ENCODE data around the gene INO80B.
"Not testable (repeated sequence)": the region's sequence is repeated elsewhere in the genome, so short reads cannot be mapped to it uniquely, and the experiment has no call there.

INO80B gene

DNA sequence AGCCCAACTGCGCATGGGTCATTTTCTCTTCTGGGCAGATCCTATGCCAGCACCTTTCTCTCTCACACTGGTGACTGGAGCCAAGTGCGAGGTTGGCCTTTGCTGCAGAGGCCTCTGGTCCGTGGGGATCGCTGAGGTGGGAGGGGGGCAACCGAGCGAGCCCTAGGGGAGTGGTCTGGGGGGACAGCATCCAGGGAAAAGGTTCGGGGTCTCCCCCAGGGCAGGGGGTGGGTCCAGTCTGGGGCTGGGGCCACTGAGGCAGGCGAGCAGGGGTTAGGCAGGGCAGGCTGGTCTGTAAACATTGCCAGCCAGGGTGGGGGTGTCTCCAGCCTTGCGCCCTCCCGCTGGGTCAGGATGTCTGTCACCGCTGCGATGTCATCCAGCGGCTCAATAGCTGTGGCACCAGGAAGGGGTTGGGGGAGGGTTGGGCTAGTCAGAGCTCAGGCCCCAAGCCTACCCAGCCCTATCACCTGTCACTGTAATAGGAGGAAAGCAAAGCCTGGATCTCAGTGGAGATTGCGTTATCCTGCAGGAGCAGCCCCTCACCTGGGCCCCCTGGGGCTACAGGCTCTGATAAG is 28.6 kb upstream of the INO80B start:
- no peak for DNase-seq

DNA sequence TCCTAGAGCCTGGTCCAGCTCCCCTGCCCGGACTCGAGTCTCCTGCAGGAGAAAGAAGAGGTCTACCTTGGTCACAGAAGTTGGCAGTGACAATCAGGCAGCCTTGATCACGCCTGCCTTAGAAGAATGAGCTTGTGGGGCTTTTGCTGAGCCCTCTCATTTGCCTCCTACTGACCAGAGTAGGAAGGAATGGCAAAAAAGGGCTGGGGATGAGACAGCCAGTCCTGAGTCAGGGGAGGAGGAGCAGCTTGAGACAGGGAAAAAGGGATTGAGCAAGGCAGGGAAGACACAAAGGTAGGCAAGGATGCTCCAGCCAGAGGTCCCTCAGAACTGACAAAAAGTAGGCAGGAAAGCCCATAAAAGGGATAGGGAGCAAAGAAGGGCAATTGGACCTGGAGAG is 27.3 kb upstream of the INO80B start:
- DNase-seq = no peak

DNA sequence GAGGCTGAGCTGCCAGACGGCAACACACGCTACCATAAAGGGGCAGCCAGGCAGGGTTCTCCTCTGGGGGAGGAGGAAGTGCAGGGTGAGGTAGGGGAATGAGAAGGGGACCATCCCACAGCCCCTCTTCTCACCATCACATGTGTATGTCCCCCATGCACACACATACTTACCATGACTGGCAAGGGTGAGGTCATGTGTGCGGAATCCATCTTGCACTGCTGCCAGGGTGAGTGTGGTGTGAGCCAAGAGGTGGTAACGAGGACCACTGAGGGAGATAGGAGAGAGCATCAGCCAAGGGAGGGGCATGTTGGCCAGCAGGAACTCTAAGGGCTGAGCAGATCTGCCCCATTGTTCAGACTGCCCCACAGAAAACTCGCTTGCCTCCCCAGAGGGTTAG is 26.2 kb upstream of the INO80B start:
- DNase-seq = no peak

DNA sequence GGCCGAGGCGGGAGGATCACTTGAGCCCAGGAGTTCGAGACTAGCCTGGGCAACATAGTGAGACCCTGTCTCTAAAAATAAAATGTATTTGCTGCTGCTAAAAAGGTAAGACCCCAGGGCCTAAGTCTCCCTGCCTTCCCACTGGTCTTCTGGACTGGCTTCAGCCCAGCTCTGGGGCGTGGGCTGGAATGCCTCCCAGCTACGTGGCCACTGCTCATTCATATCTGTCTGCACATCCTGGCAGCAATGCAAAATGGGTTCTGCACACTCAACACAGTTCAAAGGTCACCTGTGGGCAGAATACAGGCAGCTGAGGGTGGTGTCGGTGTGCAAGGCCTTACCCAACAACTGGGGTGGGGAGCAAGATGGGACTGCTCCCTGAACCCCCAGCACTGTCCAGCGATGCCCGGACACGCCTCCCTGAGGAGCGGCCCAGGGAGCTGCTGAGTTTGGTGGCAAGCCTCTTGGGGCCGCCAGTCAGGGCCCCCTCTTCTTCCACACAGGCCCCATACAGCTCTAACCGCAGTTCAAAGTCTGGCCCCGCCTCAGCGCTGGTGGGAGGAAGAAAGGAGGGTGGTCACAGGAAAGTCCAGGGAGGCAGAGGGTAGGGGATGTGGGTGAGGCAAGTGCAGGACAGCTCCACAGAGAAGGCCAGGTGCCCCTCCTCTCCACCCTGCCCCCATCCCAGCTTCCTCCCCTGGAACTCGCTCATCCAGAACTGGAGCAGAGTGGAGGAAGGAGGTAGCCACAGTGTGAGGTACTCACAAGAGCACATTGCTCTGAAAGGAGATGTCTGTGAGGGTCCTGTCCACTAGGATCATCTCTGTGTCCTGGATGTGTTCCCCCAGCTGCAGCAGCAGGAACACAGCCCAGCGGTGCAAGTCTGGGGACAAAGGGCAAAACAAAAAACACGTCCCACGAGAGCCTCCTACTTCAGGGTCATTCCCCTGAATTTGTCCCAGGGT is 25.1 kb upstream of the INO80B start:
- no peak for DNase-seq

DNA sequence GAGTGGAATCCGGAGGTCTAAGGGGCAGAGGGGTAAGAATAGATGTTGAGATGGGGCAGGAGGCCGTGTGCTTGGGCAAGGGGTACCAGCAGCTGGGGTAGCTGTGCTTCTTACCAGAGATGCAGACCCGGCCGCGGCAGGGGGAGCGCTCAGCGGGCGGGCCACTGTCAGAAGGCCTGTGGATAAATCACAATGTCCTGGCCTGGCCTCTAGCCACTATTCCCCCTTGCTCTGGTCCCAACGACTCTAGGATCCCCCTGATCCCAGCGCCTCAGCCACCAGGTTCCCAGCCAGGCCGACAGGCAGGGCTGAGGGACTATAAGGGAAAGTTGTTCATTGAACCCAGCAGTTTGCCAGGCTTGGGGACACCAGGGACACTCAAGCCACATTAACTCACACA is 24.4 kb upstream of the INO80B start:
- DNase-seq = no peak

DNA sequence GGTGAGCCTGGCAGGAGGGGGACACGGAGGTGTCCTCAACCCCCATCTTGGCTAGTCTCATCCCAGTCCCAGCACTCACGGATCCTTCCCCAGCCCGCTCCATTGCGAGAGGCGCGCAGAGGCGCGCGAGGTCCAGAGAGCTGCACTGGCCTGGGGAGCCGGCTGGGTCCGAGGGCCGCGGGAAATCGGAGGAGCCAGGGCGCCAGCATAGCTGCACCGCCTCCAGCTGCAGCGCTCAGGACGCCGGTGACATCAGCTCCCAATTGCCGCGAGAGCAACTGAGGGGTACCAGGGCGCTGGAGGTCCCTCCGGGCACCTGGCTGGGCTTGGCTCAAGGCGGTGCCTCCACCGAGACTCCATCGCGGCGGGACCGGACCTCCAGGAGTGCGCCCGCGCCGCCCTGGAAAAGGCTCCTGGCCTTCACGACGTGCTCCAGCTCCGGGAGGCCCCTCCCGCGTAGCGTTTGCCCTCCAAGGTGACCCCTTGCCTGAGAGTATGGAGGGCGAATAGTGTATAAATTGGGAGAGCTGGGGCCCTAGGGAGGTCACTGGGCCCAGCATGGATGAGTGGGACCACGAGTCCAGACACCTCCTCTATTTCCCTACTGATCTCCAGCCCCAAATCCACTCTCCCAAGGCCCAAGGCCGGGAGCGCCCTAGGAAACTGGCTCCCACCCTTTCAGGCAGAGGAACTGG is 18.6 kb upstream of the INO80B start:
- DNase-seq = no peak

DNA sequence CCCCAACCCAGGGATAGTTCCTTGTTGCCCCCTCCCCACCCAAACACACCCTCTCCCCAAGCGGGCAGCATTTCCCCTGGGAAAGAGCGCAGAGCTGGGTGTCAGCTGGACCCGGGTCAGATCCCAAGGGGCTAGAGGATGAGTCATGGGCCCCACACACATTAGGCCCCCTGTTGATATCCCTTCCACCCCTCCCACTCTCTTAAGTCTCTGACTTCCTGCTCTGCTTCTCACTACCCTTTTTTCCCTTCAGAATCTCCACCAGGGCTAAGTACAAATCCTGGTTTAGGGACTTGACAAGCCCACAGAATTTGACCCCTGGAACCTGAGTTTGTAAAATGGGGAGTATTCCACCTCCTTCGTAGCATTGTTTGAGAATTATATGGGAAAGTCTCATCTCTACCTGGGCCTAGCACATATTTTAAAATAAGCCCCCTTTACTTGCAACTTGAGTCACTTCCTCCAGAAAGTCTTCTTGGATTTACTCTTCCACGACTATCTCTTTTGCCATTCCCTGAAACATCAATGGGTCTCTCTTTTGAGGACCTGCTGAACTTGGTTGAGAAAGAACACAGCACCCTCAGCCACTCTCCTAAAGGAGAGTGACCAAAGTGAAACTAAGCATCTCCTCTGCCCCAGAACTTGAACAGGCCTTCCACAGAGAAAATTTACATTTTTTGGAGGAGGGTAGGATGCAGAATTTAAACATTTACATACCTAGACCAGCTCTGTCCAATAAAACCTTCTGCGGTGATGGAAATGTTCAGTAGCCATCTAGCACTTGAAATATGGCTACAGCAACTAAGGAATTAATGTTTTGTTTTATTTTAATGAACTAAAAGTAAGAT is 17.8 kb upstream of the INO80B start:
- no peak for DNase-seq

DNA sequence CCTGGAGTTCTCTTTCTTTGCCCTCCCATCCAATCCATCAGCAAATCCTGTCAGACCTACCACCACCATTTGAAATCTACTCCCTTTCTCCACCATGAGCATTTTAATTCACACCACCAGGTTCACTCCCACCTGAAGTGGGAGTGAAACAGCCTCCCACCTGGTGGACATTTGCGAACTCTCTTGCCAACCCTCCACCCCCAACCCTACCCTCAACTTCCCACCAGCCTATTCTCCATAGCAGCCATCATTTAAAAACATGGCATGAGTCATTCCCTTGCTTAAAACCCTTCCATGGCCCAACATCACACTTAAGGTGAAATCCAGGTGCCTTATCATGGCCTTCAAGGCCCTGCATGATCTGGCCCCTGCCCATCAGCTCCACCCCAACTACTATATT is 16.6 kb upstream of the INO80B start:
- DNase-seq = no peak

DNA sequence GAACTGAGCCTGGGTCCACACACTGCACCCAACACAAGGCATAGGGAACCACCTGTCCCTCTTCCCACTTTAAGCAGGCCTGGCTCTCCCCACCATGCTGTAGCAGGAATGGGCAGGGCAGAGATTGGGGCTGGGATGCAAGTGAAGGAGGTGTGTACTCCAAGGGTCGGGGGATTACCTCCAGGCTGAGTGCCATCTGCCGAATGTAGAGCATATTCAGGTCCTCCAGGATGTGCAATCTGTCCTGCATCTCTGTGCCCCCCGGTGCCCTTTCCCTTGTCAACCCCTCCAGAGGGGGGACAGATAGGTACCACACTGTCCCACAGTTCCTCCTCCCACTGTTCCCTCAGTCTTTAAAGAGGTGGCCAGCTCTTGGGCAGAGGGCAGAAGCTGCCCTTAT is 15.5 kb upstream of the INO80B start:
- no peak for DNase-seq

DNA sequence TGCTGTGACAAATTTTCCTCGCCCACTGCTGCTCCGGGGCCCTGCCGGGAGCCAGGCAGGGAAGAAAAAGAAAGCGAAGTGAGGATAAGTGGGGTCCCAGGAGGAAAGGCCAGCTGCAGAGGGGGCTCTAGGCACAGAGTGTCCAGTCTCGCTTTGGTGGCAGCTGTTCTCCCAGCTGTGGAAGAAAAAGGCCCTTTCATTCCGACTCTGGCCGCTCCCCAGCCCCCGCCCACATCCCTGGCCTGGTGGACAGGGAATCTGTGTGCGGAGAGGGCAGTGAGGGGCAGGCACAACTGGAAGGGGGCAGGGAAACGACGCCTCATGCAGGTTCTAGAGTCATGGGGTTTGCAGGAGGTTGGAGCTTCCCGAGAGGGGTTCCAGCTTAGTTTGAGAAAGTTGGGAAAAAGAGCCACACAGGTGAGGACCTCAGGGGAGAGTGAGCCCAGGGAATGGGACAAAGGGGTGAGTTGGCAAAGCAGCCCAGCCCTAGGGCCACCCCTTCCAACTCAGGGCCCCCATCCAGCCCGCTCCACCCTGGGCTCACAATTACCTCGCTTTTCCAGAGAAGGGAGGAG is 15.0 kb upstream of the INO80B start:
- DNase-seq = peak; percentile 94

DNA sequence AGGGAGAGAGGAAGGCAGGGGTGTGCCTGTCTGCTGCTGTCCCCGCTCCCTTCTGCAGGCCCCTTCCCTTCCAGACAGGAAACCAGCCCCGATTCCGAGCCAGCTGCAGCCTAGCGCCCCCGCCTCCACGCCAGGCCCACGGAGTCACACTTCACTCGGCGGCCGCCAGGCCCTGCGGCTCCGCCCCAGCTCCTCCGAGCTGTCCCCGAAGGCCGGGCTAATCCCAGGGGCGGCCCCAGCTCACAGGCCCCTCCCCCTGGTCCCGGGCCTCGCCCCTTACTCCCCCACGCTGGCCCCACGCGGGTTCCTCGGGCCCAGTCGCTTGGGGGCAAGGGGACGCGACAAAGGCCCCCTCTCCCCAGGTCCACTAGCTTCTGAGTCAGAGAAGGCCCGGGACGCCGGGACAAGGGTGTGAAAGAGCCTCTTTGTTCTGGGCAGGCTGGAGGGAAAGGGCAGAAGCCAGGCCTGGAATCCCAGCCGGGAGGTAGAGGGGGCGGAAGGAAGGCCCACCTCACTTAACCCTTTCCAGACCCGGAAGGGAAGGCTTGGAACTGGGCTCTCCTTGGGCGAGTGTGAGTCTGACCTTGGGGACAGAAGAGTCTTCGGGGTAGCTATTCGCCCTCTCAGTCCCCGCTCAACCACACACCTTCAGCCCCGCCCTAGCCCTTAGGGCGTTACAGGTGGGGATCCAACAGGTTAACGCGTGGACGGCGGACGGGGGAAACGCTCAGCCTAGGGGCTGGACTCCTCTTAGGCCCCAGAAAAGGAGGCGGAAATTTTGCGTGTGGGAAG is 14.3 kb upstream of the INO80B start:
- DNase-seq = peak; percentile 89 to 95

DNA sequence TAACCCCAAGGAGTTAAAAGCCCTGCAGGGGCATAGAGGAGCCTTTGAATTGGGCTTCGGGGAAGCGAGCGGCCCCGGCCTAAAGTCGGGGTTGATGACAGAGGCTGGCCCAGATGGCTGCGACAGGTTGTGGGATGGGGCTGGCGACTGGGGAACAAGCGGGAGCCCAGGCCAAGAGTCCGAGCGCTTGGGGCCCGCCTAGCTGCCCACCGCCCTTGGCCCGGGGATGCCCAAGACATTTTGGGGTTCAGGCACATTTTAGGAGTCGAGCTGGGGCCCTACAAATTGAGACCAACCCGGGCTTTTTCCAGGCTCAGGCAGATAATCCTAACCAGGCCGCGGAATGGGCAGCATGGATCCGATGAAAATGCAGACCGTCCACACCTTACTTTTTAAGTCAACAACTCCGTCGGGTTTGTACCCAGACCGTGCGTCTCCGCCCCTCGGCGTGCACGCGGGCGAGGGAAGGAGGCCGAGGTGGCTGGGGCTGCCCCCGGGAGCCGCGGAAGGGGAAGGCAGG is 13.7 kb upstream of the INO80B start:
- DNase-seq = peak in 1 of 2 donors; percentile 53

DNA sequence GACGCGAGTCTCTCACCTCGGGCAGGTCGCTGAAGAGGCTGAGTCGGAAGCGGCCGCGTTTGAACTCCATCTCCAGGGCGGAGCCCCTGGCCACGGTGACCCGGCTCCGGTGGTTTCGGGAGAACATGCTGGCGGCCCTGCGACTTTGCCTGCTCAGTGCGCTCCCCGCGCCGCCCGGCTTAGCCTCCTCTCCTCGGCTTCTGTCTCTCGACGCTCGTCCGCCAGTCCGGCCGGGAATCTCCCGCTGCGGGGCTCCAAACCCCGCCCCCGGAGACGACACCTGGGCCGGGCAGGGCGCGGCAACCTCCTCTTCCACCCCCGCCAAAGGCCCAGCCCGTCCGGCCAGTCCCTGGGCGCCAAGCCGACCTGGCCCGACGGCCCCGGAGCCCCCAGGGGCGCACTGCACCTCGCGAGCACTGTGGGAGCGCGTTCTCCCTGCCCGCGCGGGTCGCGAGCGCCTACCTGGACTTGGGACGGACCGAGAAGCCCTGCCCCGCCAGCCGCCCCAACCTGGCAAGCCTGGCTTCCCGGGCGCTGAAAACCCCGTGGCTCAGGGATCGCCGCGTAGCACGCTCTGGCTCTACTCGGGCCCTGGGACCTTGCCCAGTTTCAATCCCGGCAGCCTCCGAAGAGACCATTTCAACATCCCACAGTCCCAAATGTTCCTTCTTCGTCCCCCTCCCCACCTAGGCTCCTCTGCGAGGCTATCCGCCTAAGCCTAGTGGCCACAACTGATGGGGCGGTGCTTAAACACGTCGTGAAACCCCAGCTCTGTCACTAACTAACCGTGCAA is 13.0 kb upstream of the INO80B start, which contains the start of gene RTKN:
Gene RTKN (minus strand): TSS at position 248 of the 793 bp plus-strand sequence. CDS start 121 bp downstream, at position 127.
- peak in 1 of 2 donors; percentile 18 for DNase-seq

DNA sequence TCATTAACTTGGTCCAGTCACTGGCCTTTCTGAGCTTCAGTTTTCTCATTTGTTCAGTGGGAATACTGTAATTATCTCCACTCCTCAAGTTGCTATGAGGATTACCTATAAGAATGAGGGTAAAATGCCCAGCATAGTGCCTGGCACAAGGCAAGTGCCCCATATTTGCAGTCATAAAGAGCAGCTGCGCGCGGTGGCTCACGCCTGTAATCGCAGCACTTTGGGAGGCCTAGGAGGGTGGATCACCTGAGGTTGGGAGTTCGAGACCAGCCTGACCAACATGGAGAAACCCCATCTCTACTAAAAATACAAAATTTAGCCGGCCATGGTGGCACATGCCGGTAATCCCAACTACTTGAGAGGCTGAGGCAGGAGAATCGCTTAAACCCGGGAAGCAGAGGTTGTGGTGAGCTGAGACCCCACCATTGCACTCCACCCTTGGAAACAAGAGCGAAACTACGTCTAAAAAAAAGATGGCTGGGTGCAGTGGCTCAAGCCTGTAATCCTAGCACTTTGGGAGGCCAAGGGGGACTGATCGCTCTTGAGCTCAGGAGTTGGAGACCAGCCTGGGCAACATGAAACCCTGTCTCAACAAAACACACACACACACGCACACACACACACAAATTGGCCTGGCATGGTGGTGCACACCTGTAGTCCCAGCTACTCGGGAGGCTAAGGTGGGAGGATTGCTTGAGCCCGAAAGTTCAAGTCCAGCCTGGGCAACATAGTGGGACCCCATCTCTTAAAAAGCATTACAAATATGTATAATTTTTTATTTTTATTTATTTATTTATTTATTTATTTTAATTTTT is 12.2 kb upstream of the INO80B start:
- not testable (repeated sequence) for DNase-seq

DNA sequence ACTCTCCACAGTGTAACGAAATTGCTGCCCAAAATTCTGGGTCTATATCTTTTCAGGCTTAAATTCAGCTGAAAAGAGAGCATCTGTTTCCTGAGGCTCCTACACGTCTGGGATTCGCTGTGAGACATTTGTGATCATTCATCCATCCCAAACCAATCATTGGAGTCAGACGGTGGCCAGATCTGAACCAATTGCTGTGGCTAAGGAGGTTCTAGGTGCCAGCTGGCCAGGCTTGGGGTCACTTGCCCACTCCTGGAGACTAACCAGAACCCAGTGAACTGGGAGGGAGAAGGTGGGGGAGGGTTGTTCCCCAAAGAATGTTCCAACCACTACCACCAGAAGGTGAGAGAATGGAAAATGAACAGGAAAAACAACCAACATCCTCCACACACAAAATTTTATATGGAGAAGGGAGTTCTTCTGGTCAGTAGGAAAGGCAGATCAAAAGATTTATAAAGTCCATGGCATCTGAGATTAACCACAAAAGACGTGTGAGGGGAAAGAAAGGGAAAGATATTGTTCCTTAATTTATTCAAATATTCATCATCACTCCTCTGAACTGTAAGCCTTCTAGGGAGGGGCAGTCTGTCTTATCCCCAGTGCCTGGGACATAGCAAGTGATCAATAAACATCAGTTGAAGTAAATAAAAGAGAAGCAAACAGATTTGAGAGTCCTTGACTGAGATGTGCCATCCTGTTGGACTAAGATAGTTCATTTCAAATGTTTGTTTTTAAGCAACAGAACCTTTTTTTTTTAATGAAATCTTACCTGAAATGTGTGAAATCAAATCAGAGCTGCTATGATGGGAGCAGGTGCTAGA is 10.2 kb upstream of the INO80B start:
- no peak for DNase-seq

DNA sequence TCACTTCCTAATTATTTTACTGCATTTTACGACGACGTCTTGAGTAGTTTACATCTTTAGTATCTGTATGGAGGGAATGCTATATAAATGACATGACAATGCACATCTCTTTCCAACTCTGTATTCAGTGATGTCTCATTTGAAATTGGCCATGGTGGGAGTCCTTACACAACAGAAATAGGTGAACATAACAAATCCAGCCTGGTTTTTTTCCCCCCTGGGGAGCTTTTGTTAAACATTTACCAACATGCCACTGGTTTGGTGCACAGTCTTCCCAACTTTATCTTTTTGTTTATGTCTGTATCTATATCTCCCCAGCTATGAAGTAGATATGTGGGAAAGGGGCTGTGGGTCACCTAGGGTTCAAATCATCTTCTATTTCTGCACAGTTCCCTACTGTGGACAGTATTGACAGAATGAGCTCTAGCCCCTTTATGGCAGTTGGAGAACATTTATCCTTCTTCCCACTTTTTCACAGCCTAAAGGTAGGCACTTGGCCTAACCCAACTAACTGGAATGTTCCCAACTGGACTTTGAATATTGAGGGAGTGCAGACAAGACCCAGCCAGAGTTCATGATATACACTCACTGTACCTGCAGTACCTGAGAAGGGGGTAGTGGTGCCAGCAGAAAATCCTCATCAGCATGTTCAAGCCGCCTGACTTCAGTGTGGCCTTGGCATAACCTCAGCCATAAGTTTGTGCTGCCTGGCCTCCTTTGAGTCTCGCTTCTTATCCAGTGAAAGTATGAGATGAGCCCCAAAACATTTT is 7.5 kb upstream of the INO80B start:
- no peak for DNase-seq

DNA sequence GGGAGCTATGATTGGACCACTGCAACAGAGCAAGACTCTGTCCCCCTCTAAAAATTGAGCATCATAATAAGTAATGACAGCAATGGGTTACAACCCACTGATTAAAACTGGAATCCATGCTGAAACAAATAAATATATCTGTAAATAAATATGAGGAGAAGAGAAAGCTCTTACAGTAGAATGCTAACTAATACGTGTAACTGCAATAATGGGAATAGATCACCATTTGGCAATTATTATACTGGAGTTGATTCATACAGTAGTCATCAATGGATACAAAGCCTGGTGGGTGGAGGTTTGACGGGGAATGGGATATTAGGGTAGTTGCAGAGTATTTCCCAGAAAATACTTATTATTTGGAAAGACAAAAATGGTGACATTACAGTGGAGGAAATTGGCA is 6.1 kb upstream of the INO80B start:
- DNase-seq = no peak

Data from hippocampal formation (tissue), 2 donors.